Measurements from ENCODE around the gene SAPCD2. TPM values are rescaled to one million over a fixed set of nuclear protein-coding genes. Genes with fewer than 3 reads are reported as not detected.

Gene SAPCD2
- total and polyA plus RNA-seq, 2 experiments from 2014 or later = 13.4 to 60.3 TPM

GRCh38 chr9:137069508-137070091, 757 bp downstream of the SAPCD2 start (continued):
- TF ChIP-seq, protein P1, sequence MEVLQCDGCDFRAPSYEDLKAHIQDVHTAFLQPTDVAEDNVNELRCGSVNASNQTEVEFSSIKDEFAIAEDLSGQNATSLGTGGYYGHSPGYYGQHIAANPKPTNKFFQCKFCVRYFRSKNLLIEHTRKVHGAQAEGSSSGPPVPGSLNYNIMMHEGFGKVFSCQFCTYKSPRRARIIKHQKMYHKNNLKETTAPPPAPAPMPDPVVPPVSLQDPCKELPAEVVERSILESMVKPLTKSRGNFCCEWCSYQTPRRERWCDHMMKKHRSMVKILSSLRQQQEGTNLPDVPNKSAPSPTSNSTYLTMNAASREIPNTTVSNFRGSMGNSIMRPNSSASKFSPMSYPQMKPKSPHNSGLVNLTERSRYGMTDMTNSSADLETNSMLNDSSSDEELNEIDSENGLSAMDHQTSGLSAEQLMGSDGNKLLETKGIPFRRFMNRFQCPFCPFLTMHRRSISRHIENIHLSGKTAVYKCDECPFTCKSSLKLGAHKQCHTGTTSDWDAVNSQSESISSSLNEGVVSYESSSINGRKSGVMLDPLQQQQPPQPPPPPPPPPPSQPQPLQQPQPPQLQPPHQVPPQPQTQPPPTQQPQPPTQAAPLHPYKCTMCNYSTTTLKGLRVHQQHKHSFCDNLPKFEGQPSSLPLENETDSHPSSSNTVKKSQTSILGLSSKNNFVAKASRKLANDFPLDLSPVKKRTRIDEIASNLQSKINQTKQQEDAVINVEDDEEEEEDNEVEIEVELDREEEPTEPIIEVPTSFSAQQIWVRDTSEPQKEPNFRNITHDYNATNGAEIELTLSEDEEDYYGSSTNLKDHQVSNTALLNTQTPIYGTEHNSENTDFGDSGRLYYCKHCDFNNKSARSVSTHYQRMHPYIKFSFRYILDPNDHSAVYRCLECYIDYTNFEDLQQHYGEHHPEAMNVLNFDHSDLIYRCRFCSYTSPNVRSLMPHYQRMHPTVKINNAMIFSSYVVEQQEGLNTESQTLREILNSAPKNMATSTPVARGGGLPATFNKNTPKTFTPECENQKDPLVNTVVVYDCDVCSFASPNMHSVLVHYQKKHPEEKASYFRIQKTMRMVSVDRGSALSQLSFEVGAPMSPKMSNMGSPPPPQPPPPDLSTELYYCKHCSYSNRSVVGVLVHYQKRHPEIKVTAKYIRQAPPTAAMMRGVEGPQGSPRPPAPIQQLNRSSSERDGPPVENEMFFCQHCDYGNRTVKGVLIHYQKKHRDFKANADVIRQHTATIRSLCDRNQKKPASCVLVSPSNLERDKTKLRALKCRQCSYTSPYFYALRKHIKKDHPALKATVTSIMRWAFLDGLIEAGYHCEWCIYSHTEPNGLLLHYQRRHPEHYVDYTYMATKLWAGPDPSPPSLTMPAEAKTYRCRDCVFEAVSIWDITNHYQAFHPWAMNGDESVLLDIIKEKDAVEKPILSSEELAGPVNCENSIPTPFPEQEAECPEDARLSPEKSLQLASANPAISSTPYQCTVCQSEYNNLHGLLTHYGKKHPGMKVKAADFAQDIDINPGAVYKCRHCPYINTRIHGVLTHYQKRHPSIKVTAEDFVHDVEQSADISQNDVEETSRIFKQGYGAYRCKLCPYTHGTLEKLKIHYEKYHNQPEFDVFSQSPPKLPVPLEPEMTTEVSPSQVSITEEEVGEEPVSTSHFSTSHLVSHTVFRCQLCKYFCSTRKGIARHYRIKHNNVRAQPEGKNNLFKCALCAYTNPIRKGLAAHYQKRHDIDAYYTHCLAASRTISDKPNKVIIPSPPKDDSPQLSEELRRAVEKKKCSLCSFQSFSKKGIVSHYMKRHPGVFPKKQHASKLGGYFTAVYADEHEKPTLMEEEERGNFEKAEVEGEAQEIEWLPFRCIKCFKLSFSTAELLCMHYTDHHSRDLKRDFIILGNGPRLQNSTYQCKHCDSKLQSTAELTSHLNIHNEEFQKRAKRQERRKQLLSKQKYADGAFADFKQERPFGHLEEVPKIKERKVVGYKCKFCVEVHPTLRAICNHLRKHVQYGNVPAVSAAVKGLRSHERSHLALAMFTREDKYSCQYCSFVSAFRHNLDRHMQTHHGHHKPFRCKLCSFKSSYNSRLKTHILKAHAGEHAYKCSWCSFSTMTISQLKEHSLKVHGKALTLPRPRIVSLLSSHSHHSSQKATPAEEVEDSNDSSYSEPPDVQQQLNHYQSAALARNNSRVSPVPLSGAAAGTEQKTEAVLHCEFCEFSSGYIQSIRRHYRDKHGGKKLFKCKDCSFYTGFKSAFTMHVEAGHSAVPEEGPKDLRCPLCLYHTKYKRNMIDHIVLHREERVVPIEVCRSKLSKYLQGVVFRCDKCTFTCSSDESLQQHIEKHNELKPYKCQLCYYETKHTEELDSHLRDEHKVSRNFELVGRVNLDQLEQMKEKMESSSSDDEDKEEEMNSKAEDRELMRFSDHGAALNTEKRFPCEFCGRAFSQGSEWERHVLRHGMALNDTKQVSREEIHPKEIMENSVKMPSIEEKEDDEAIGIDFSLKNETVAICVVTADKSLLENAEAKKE (CRISPR knock-in tag; IDR thresholded peaks at IDR 0.05) = no peak
- TF ChIP-seq EZH2phosphoT487 (IDR thresholded peaks at IDR 0.05; ENCODE audit: unreplicated experiment) (no peak), CREB1 (CRISPR knock-in tag; IDR thresholded peaks at IDR 0.05; ENCODE audit: low read depth) (no peak), POLR2AphosphoS5 (IDR thresholded peaks at IDR 0.05; ENCODE audit: low read depth) (no peak), ZNF114 (CRISPR knock-in tag; IDR thresholded peaks at IDR 0.05) (no peak), NANOG (IDR thresholded peaks at IDR 0.05; ENCODE audit: borderline replicate concordance) (no peak), STAT1 (IDR thresholded peaks at IDR 0.05; ENCODE audit: unreplicated experiment) (no peak), JUNB (IDR thresholded peaks at IDR 0.05; ENCODE audit: unreplicated experiment) (no peak)
- TF ChIP-seq, protein P2, sequence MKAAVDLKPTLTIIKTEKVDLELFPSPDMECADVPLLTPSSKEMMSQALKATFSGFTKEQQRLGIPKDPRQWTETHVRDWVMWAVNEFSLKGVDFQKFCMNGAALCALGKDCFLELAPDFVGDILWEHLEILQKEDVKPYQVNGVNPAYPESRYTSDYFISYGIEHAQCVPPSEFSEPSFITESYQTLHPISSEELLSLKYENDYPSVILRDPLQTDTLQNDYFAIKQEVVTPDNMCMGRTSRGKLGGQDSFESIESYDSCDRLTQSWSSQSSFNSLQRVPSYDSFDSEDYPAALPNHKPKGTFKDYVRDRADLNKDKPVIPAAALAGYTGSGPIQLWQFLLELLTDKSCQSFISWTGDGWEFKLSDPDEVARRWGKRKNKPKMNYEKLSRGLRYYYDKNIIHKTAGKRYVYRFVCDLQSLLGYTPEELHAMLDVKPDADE (IDR thresholded peaks at IDR 0.05) = no peak
